OCI-LY1 (cell line): Measurements from ENCODE around the gene TMED10.

Experiments used
- H2AFZ ChIP-seq: fragments of 200-600 bp; sonication (generic), shearing (Covaris generic); 2 replicates; pipeline ENCODE4 v1.6.0; 2014; ENCODE audit warnings: antibody characterized with exemption, mild to moderate bottlenecking, low read length
- H3F3A ChIP-seq: fragments of 200-600 bp; sonication (generic), shearing (Covaris generic); 2 replicates; pipeline ENCODE4 v1.6.0; 2014; ENCODE audit warnings: mild to moderate bottlenecking, antibody characterized with exemption, low read length, moderate library complexity; ENCODE audit not compliant: insufficient read depth
- H3K27ac ChIP-seq: fragments of 200-600 bp; sonication (generic); 2 replicates; pipeline ENCODE4 v1.5.1; 2014; ENCODE audit warnings: low read length, mixed run types, mild to moderate bottlenecking, low read depth; ENCODE audit not compliant: poor library complexity, severe bottlenecking
- H3K27me3 ChIP-seq: fragments of 200-600 bp; sonication (generic); 2 replicates; pipeline ENCODE4 v1.6.0; 2014; ENCODE audit warnings: antibody characterized with exemption, mild to moderate bottlenecking, low read length, moderate library complexity; ENCODE audit not compliant: insufficient read depth
- H3K36me3 ChIP-seq: fragments of 200-600 bp; sonication (generic); 2 replicates; pipeline ENCODE4 v1.6.1; 2014; ENCODE audit warnings: mild to moderate bottlenecking, antibody characterized with exemption, low read length, moderate library complexity, mixed read lengths; ENCODE audit not compliant: insufficient read depth
- H3K4me1 ChIP-seq: fragments of 200-600 bp; sonication (generic); 2 replicates; pipeline ENCODE4 v1.5.1; 2014; ENCODE audit warnings: mild to moderate bottlenecking, low read length, moderate library complexity; ENCODE audit not compliant: insufficient read depth, severe bottlenecking
- H3K4me2 ChIP-seq: fragments of 200-600 bp; sonication (generic), shearing (Covaris generic); 2 replicates; pipeline ENCODE4 v1.6.1; 2014; ENCODE audit warnings: low read length
- H3K4me3 ChIP-seq: fragments of 200-600 bp; sonication (generic); 2 replicates; pipeline ENCODE4 v1.5.1; 2014; ENCODE audit warnings: low read length, low read depth, mild to moderate bottlenecking, mixed read lengths; ENCODE audit not compliant: poor library complexity, severe bottlenecking
- H3K79me2 ChIP-seq: fragments of 200-600 bp; shearing (Covaris generic); 2 replicates; pipeline ENCODE4 v1.6.1; 2016; ENCODE audit warnings: mixed run types, low read length, mixed read lengths; ENCODE audit not compliant: insufficient read depth
- H3K9ac ChIP-seq: fragments of 200-600 bp; sonication (generic), shearing (Covaris generic); 2 replicates; pipeline ENCODE4 v1.6.1; 2014; ENCODE audit warnings: mild to moderate bottlenecking, low read length, mixed read lengths
- H3K9me2 ChIP-seq: fragments of 200-600 bp; sonication (generic), shearing (Covaris generic); 2 replicates; pipeline ENCODE4 v1.6.1; 2014; ENCODE audit warnings: low read depth, mild to moderate bottlenecking, low read length, mixed read lengths
- H3K9me3 ChIP-seq: fragments of 200-600 bp; shearing (Covaris generic); 2 replicates; pipeline ENCODE4 v1.6.1; 2014; ENCODE audit warnings: low read length, mixed read lengths
- H4K20me1 ChIP-seq: fragments of 200-600 bp; sonication (generic), shearing (Covaris generic); 2 replicates; pipeline ENCODE4 v1.6.0; 2016; ENCODE audit warnings: mild to moderate bottlenecking, low read length; ENCODE audit not compliant: insufficient read depth
- CTCF ChIP-seq: fragments of 200-600 bp; sonication (generic), shearing (Covaris generic); IDR thresholded peaks from 2 replicates; pipeline ENCODE4 v1.5.1; 2017; ENCODE audit warnings: mild to moderate bottlenecking, antibody characterized with exemption, low read length, moderate library complexity, mixed read lengths
- EZH2 ChIP-seq: fragments of 200-600 bp; sonication (generic), shearing (Covaris generic); IDR thresholded peaks from 2 replicates; pipeline ENCODE4 v1.8.0; 2017; ENCODE audit warnings: borderline replicate concordance, mixed run types, mild to moderate bottlenecking, antibody characterized with exemption, low read length, moderate library complexity, mixed read lengths

Gene TMED10

GRCh38 chr14:75083271-75083670 is 93.1 kb downstream of the TMED10 start:
- H3K9ac ChIP-seq = no peak overlapping the region
- H3K4me2 ChIP-seq = no peak overlapping the region
- H3K9me3 ChIP-seq = no peaks in the 10 kb centered on the region
- no peaks in the 10 kb centered on the region for H3K79me2 ChIP-seq
- H3K4me3 ChIP-seq = no peak overlapping the region
- no peak overlapping the region for H3K27ac ChIP-seq
- no peak overlapping the region for H2AFZ ChIP-seq
- H3K27me3 ChIP-seq = no peaks in the 10 kb centered on the region
- H4K20me1 ChIP-seq = no peaks in the 10 kb centered on the region
- H3F3A ChIP-seq = no peaks in the 10 kb centered on the region
- peaks cover 78% of the 10 kb centered on the region for H3K36me3 ChIP-seq
- no peak for TF ChIP-seq EZH2
- no peak for TF ChIP-seq CTCF
- H3K4me1 ChIP-seq = no peaks in the 10 kb centered on the region
- no peaks in the 10 kb centered on the region for H3K9me2 ChIP-seq

DNA sequence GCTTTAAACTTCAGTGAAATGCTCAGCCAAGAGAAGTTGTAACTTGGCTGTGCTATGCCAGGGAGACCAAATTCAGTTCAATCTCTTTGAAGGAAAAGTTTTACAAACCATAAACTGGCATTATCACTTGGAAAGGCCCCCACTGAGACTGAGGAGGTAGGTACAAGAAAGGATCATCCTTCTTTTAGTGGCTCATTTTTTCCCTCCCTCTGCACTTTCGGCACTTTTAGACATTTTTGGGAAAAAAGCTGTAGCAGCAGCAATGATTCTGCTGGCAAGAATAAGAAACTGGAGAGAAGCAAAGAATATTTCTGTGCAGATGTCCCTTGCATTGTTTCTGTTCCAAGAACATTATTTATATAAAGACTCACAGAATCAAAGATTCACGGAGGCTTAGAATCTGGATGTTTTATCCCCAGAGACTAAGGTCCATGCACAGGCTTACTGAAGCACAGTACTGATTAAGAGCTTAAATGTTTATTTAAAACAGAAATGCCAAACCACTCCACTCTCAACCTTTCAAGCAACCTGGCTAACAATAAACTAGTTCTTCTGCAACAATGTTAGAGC is 94.7 kb downstream of the TMED10 start:
- H3K4me2 ChIP-seq = no peak overlapping the region
- peaks cover 67% of the 10 kb centered on the region for H3K36me3 ChIP-seq
- H3K4me3 ChIP-seq = no peak overlapping the region
- H3K27me3 ChIP-seq = no peaks in the 10 kb centered on the region
- H3K79me2 ChIP-seq = no peaks in the 10 kb centered on the region
- no peaks in the 10 kb centered on the region for H4K20me1 ChIP-seq
- no peak overlapping the region for H3K27ac ChIP-seq
- H3F3A ChIP-seq = no peaks in the 10 kb centered on the region
- no peaks in the 10 kb centered on the region for H3K9me2 ChIP-seq
- no peak for TF ChIP-seq CTCF
- H3K9ac ChIP-seq = no peak overlapping the region
- H3K9me3 ChIP-seq = no peaks in the 10 kb centered on the region
- no peaks in the 10 kb centered on the region for H3K4me1 ChIP-seq
- H2AFZ ChIP-seq = no peak overlapping the region
